Trophoblast cell (in vitro differentiated cells and primary cell): ENCODE data around the gene AADACL2.

Experiments
- DNase-seq, 2 donors: peaks; one replicate each; pipeline ENCODE4 v3.0.0-alpha.2; 2016
- H2AFZ ChIP-seq: 2 replicates; pipeline ENCODE4 v1.6.1; 2013; ENCODE audit warnings: low read length, moderate library complexity, mild to moderate bottlenecking; ENCODE audit not compliant: insufficient read depth, poor library complexity
- H2AK5ac ChIP-seq: 2 replicates; pipeline ENCODE4 v1.6.1; 2013; ENCODE audit warnings: mild to moderate bottlenecking, low read length
- H2BK120ac ChIP-seq: 2 replicates; pipeline ENCODE4 v1.6.1; 2013; ENCODE audit warnings: low read length, mild to moderate bottlenecking, moderate library complexity; ENCODE audit not compliant: insufficient read depth, poor library complexity
- H2BK12ac ChIP-seq: 2 replicates; pipeline ENCODE4 v1.6.1; 2013; ENCODE audit warnings: mild to moderate bottlenecking, low read length, moderate library complexity
- H2BK5ac ChIP-seq: 2 replicates; pipeline ENCODE4 v1.6.1; 2013; ENCODE audit warnings: low read length, low read depth, moderate library complexity, mild to moderate bottlenecking; ENCODE audit not compliant: poor library complexity
- H3K14ac ChIP-seq: 2 replicates; pipeline ENCODE4 v1.6.1; 2013; ENCODE audit warnings: mild to moderate bottlenecking, low read length
- H3K18ac ChIP-seq: 2 replicates; pipeline ENCODE4 v1.6.1; 2013; ENCODE audit warnings: mild to moderate bottlenecking, low read length
- H3K23ac ChIP-seq: 2 replicates; pipeline ENCODE4 v1.6.1; 2013; ENCODE audit warnings: low read length
- H3K27ac ChIP-seq: 2 replicates; pipeline ENCODE4 v1.5.1; 2013; ENCODE audit warnings: low read depth, mild to moderate bottlenecking, inconsistent platforms, low read length, moderate library complexity
- H3K27me3 ChIP-seq: 2 replicates; pipeline ENCODE4 v1.6.1; 2013; ENCODE audit warnings: inconsistent platforms, mild to moderate bottlenecking, low read length, moderate library complexity; ENCODE audit not compliant: insufficient read depth
- H3K36me3 ChIP-seq, 2 experiments: 1 replicate in 1 of 2; 2 replicates in 1 of 2; pipeline ENCODE4 v1.6.1; 2013; ENCODE audit warnings: low read length in 2 of 2, mild to moderate bottlenecking in 2 of 2, moderate library complexity in 1 of 2; ENCODE audit not compliant: insufficient read depth in 2 of 2, control insufficient read depth in 1 of 2
- H3K4ac ChIP-seq: 2 replicates; pipeline ENCODE4 v1.6.1; 2013; ENCODE audit warnings: low read depth, mild to moderate bottlenecking, low read length, moderate library complexity
- H3K4me1 ChIP-seq, 2 experiments: 1 replicate in 1 of 2; 2 replicates in 1 of 2; pipeline ENCODE4 v1.6.1; 2013; ENCODE audit warnings: low read length in 2 of 2, mild to moderate bottlenecking in 2 of 2, moderate library complexity in 1 of 2; ENCODE audit not compliant: insufficient read depth in 2 of 2, control insufficient read depth in 1 of 2
- H3K4me2 ChIP-seq: 2 replicates; pipeline ENCODE4 v1.6.1; 2013; ENCODE audit warnings: inconsistent platforms, mild to moderate bottlenecking, low read length, moderate library complexity
- H3K4me3 ChIP-seq: 2 replicates; pipeline ENCODE4 v1.5.1; 2013; ENCODE audit warnings: mild to moderate bottlenecking, low read depth, low read length, inconsistent platforms
- H3K79me1 ChIP-seq: one replicate; pipeline ENCODE4 v1.6.1; 2013; ENCODE audit warnings: low read length
- H3K79me2 ChIP-seq: 2 replicates; pipeline ENCODE4 v1.6.1; 2013; ENCODE audit warnings: low read length, mild to moderate bottlenecking; ENCODE audit not compliant: control insufficient read depth, insufficient read depth, poor library complexity
- H3K9ac ChIP-seq: 2 replicates; pipeline ENCODE4 v1.6.1; 2013; ENCODE audit warnings: mild to moderate bottlenecking, low read length
- H3K9me3 ChIP-seq: 2 replicates; pipeline ENCODE4 v1.6.1; 2013; ENCODE audit warnings: low read depth, mild to moderate bottlenecking, control low read depth, inconsistent platforms, low read length; ENCODE audit not compliant: insufficient read depth
- H4K12ac ChIP-seq: 2 replicates; pipeline ENCODE4 v1.6.1; 2013; ENCODE audit warnings: low read depth, mild to moderate bottlenecking, low read length, moderate library complexity
- H4K8ac ChIP-seq: 2 replicates; pipeline ENCODE4 v1.6.1; 2013; ENCODE audit warnings: low read depth, mild to moderate bottlenecking, low read length, moderate library complexity
- H4K91ac ChIP-seq: one replicate; pipeline ENCODE4 v1.6.1; 2013; ENCODE audit warnings: low read depth, mild to moderate bottlenecking, low read length, moderate library complexity
- WGBS: extraction: QIAGEN DNeasy Blood & Tissue Kit; methylation state at CpG from one replicate; pipeline ENCODE4 v1.1.7; 2013; ENCODE audit warnings: missing lambda C conversion rate; ENCODE audit not compliant: insufficient read length, insufficient coverage; ENCODE audit errors: extremely low coverage; 5-methylcytosine and 5-hydroxymethylcytosine counted together

AADACL2 gene

DNA sequence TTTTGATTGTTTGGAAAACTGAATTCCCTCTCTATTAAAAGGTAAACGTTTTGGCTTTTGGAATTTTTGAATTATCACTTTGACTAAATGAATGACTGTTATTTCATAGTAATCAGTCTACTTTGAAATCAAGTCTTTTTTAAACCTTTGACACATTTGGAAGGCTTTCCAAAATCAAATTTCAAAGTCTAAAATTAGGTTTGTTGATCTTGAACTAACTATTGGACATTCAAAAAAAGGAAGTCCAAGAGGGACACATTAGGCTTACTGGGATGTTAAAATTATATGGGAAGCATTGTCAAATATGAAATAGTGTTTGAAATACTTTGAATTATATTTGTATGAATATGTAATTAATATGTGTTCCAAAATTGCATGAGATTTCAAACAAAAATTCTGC is 45.2 kb upstream of the AADACL2 start:
- DNase-seq: no peak

DNA sequence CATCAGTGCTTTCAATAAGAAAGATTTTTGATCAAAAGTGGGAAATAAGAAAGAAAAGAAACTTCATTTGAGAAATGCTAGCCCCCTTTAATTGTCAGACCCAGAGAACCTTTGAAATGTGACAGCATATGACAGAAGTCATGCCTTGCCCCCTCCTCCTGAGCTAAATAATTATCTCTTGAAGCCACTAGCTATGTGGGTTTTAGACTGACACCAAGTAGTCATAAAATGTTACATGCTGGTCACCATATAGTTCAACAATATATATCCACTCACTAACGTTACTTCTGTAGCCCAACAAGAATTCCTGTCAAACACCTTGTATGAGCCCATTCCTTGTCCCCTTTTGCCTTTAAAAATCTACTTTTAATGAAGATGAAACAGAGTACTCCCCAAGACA is 43.1 kb upstream of the AADACL2 start:
- Histone ChIP-seq H3K36me3 (no peaks in the 10 kb centered on the region), H4K12ac (no peak overlapping the region), H3K79me2 (no peaks in the 10 kb centered on the region), H3K4me3 (no peak overlapping the region), H3K23ac (no peak overlapping the region), H3K18ac (no peak overlapping the region), H4K8ac (no peak overlapping the region), H3K4ac (no peak overlapping the region), H2BK120ac (no peak overlapping the region), H2BK5ac (no peak overlapping the region), H2AK5ac (no peak overlapping the region), H4K91ac (no peak overlapping the region), H3K27ac (no peak overlapping the region), H3K14ac (no peak overlapping the region), H3K4me2 (no peak overlapping the region), H3K9me3 (no peaks in the 10 kb centered on the region), H2AFZ (no peak overlapping the region), H2BK12ac (no peak overlapping the region), H3K79me1 (no peaks in the 10 kb centered on the region), H3K27me3 (no peaks in the 10 kb centered on the region), H3K9ac (no peak overlapping the region), H3K4me1 (no peaks in the 10 kb centered on the region)
- WGBS: no CpG with 5 or more reads among the region's 1 CpG
- no peak for DNase-seq

More for the DNA sequence above, 45.2 kb upstream of the AADACL2 start:
- H3K9ac ChIP-seq: no peak overlapping the region
- no CpG with 5 or more reads among the region's 1 CpG for WGBS
- no peaks in the 10 kb centered on the region for H3K27me3 ChIP-seq
- no peak overlapping the region for H4K91ac ChIP-seq
- no peaks in the 10 kb centered on the region for H3K79me1 ChIP-seq
- H3K14ac ChIP-seq: no peak overlapping the region
- H3K4me1 ChIP-seq: no peaks in the 10 kb centered on the region
- H3K79me2 ChIP-seq: no peaks in the 10 kb centered on the region
- no peaks in the 10 kb centered on the region for H3K36me3 ChIP-seq
- no peak overlapping the region for H3K27ac ChIP-seq
- H4K12ac ChIP-seq: no peak overlapping the region
- H2AFZ ChIP-seq: no peak overlapping the region
- H2AK5ac ChIP-seq: no peak overlapping the region
- no peak overlapping the region for H2BK5ac ChIP-seq
- no peak overlapping the region for H3K4me3 ChIP-seq
- H2BK120ac ChIP-seq: no peak overlapping the region
- no peak overlapping the region for H3K4ac ChIP-seq
- no peak overlapping the region for H3K23ac ChIP-seq
- H4K8ac ChIP-seq: no peak overlapping the region
- no peak overlapping the region for H3K4me2 ChIP-seq
- H3K18ac ChIP-seq: no peak overlapping the region
- no peaks in the 10 kb centered on the region for H3K9me3 ChIP-seq
- H2BK12ac ChIP-seq: no peak overlapping the region

DNA sequence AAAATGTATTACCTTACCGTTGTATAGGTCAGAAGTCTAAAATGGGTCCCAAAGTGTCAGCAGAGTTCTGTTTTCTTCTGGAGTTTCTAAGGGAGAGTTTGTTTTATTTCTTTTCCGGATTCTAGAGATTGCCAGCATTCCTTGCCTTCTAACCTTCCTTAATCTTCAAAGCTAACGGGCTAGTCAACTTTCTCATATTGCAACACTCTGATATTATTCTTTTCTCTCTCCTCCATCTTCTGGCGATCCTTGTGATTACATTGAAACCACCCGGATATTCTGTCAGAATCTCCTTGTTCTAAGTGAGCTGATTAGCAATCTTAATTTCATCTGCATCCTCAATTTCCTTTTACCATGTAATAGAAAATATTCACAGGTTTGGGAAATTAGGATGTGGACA is 36.2 kb upstream of the AADACL2 start:
- Histone ChIP-seq H4K12ac (no peak overlapping the region), H4K8ac (no peak overlapping the region), H2BK5ac (no peak overlapping the region), H2AK5ac (no peak overlapping the region), H3K4ac (no peak overlapping the region), H3K79me2 (no peaks in the 10 kb centered on the region), H3K4me3 (no peak overlapping the region), H3K4me2 (no peak overlapping the region), H3K18ac (no peak overlapping the region), H3K9me3 (peaks cover 3% of the 10 kb centered on the region), H3K9ac (no peak overlapping the region), H2AFZ (no peak overlapping the region), H3K79me1 (no peaks in the 10 kb centered on the region), H4K91ac (no peak overlapping the region), H3K14ac (no peak overlapping the region), H3K27ac (no peak overlapping the region), H3K27me3 (no peaks in the 10 kb centered on the region), H3K36me3 (peaks cover 0 to 1% of the 10 kb centered on the region in 2 experiments), H2BK12ac (no peak overlapping the region), H3K23ac (no peak overlapping the region), H3K4me1 (no peaks in the 10 kb centered on the region), H2BK120ac (no peak overlapping the region)
- no CpG with 5 or more reads among the region's 5 CpGs for WGBS
- DNase-seq: peak; percentile 7 to 84

DNA sequence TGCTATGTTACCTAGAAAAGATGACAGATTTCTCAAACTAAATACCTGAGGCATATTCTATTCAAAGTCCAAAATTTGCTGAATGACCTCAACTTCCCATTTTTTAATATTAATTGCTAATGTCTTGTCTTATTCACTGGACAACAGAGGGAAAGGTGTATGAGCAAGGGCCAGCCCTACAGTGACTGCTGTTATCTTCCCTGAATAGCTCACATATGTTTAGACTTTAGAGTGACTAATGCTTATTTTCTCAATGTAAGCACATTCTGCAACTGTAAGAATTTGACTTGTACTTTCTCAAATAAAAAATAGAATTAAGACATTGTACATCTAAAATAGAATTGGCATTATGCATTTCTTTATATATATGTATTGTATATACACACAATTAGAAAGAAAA is 26.5 kb upstream of the AADACL2 start:
- Histone ChIP-seq H3K79me2 (no peaks in the 10 kb centered on the region), H3K23ac (no peak overlapping the region), H4K91ac (no peak overlapping the region), H4K8ac (no peak overlapping the region), H3K36me3 (no peaks in the 10 kb centered on the region), H3K14ac (no peak overlapping the region), H3K4me2 (no peak overlapping the region), H3K4me1 (peaks cover 0 to 2% of the 10 kb centered on the region in 2 experiments), H2BK12ac (no peak overlapping the region), H2BK5ac (no peak overlapping the region), H4K12ac (no peak overlapping the region), H3K27ac (no peak overlapping the region), H2AFZ (no peak overlapping the region), H3K79me1 (no peaks in the 10 kb centered on the region), H2AK5ac (no peak overlapping the region), H3K9me3 (peaks cover 2% of the 10 kb centered on the region), H3K9ac (no peak overlapping the region), H3K18ac (no peak overlapping the region), H2BK120ac (no peak overlapping the region), H3K4ac (no peak overlapping the region), H3K27me3 (no peaks in the 10 kb centered on the region), H3K4me3 (no peak overlapping the region)
- DNase-seq: peak; percentile 40 to 71
